Dendritic cell treated with granulocyte-macrophage colony-stimulating factor and Interleukin-4, amounts not matched to agents 40 ng/mL and 50 ng/mL, for 4 days (primary cell): ENCODE results near the gene RAPGEF6.
"Not testable (repeated sequence)": the region's sequence is repeated elsewhere in the genome, so short reads cannot be mapped to it uniquely, and the experiment has no call there.

Experiments used
- H3K27ac Mint-ChIP-seq: one replicate; pipeline ENCODE4 v1.8.0; 2022; ENCODE audit warnings: mild to moderate bottlenecking, mixed read lengths
- H3K27me3 Mint-ChIP-seq: one replicate; pipeline ENCODE4 v1.8.0; 2022; ENCODE audit warnings: mild to moderate bottlenecking, mixed read lengths
- H3K36me3 Mint-ChIP-seq: one replicate; pipeline ENCODE4 v1.8.0; 2022; ENCODE audit warnings: low read depth, mixed read lengths
- H3K4me1 Mint-ChIP-seq: one replicate; pipeline ENCODE4 v1.8.0; 2022; ENCODE audit warnings: low read depth, mixed read lengths
- H3K4me3 Mint-ChIP-seq: one replicate; pipeline ENCODE4 v1.8.0; 2022; ENCODE audit warnings: mild to moderate bottlenecking, moderate library complexity, mixed read lengths
- H3K9me3 Mint-ChIP-seq: one replicate; pipeline ENCODE4 v1.8.0; 2022; ENCODE audit warnings: mixed read lengths
- intact Hi-C: fragments of 100-400 bp; cut with micrococcal nuclease; formaldehyde crosslinking; loops from one replicate; pipeline ENCODE4 v1.15.0; 2022

The RAPGEF6 gene

GRCh38 chr5:131423056-131423455 is 212.0 kb downstream of the RAPGEF6 start:
- no peak overlapping the region for H3K4me3 Mint-ChIP-seq
- no peaks in the 10 kb centered on the region for H3K27me3 Mint-ChIP-seq
- H3K27ac Mint-ChIP-seq: no peak overlapping the region
- no peaks in the 10 kb centered on the region for H3K9me3 Mint-ChIP-seq
- intact Hi-C loops: loop anchor here (2.0 kb wide), 1 partner anchor 586 kb away; no protein-coding TSS in a partner anchor
- H3K4me1 Mint-ChIP-seq: no peaks in the 10 kb centered on the region
- H3K36me3 Mint-ChIP-seq: peaks cover 65% of the 10 kb centered on the region

- Mint-ChIP-seq H3K27ac (no peak overlapping the region), H3K4me3 (no peak overlapping the region), H3K9me3 (no peaks in the 10 kb centered on the region), H3K27me3 (no peaks in the 10 kb centered on the region), H3K4me1 (peaks cover 6% of the 10 kb centered on the region), H3K36me3 (peaks cover 53% of the 10 kb centered on the region)
- intact Hi-C loops: loop anchor here (5.0 kb wide), 1 partner anchor 1313 kb away; no protein-coding TSS in a partner anchor
These were observed 215.2 kb downstream of the RAPGEF6 start for GRCh38 chr5:131419877-131420276.

GRCh38 chr5:131418846-131419245 is 216.2 kb downstream of the RAPGEF6 start:
- peaks cover 12% of the 10 kb centered on the region for H3K4me1 Mint-ChIP-seq
- no peaks in the 10 kb centered on the region for H3K9me3 Mint-ChIP-seq
- H3K27ac Mint-ChIP-seq: no peak overlapping the region
- intact Hi-C loops: loop anchor here (5.0 kb wide), 1 partner anchor 1312 kb away; no protein-coding TSS in a partner anchor
- peaks cover 60% of the 10 kb centered on the region for H3K36me3 Mint-ChIP-seq
- H3K4me3 Mint-ChIP-seq: no peak overlapping the region
- no peaks in the 10 kb centered on the region for H3K27me3 Mint-ChIP-seq

GRCh38 chr5:131417240-131417869 is 217.7 kb downstream of the RAPGEF6 start:
- H3K4me1 Mint-ChIP-seq: peaks cover 13% of the 10 kb centered on the region
- H3K9me3 Mint-ChIP-seq: no peaks in the 10 kb centered on the region
- H3K27ac Mint-ChIP-seq: no peak overlapping the region
- intact Hi-C loops: loop anchor here (2.0 to 5.0 kb wide), 2 partner anchors 253 to 1310 kb away; partner anchors contain the start of gene HINT1
- H3K27me3 Mint-ChIP-seq: no peaks in the 10 kb centered on the region
- peaks cover 57% of the 10 kb centered on the region for H3K36me3 Mint-ChIP-seq
- H3K4me3 Mint-ChIP-seq: no peak overlapping the region

GRCh38 chr5:131416729-131417128 is 218.3 kb downstream of the RAPGEF6 start:
- no peak overlapping the region for H3K4me3 Mint-ChIP-seq
- peaks cover 13% of the 10 kb centered on the region for H3K4me1 Mint-ChIP-seq
- H3K36me3 Mint-ChIP-seq: peaks cover 56% of the 10 kb centered on the region
- intact Hi-C loops: loop anchor here (2.0 to 5.0 kb wide), 2 partner anchors 252 to 1309 kb away; partner anchors contain the start of gene HINT1
- no peak overlapping the region for H3K27ac Mint-ChIP-seq
- H3K9me3 Mint-ChIP-seq: no peaks in the 10 kb centered on the region
- H3K27me3 Mint-ChIP-seq: no peaks in the 10 kb centered on the region

- intact Hi-C loops: no loop called here
- Mint-ChIP-seq H3K27ac (no peak overlapping the region), H3K4me1 (peaks cover 13% of the 10 kb centered on the region), H3K9me3 (no peaks in the 10 kb centered on the region), H3K27me3 (no peaks in the 10 kb centered on the region), H3K4me3 (no peak overlapping the region), H3K36me3 (peaks cover 54% of the 10 kb centered on the region)
These were observed 221.1 kb downstream of the RAPGEF6 start for GRCh38 chr5:131413605-131414559.

GRCh38 chr5:131406975-131407638 is 227.9 kb downstream of the RAPGEF6 start:
- H3K27me3 Mint-ChIP-seq: no peaks in the 10 kb centered on the region
- no peak overlapping the region for H3K27ac Mint-ChIP-seq
- H3K4me1 Mint-ChIP-seq: no peaks in the 10 kb centered on the region

GRCh38 chr5:131406076-131406475 is 229.0 kb downstream of the RAPGEF6 start:
- H3K9me3 Mint-ChIP-seq: peaks cover 17% of the 10 kb centered on the region
- H3K4me3 Mint-ChIP-seq: no peak overlapping the region
- H3K27me3 Mint-ChIP-seq: no peaks in the 10 kb centered on the region
- H3K4me1 Mint-ChIP-seq: no peaks in the 10 kb centered on the region
- H3K36me3 Mint-ChIP-seq: peaks cover 78% of the 10 kb centered on the region
- H3K27ac Mint-ChIP-seq: no peak overlapping the region
- intact Hi-C loops: no loop called here

More at GRCh38 chr5:131406975-131407638, 227.9 kb downstream of the RAPGEF6 start:
- H3K36me3 Mint-ChIP-seq: peaks cover 77% of the 10 kb centered on the region
- peaks cover 10% of the 10 kb centered on the region for H3K9me3 Mint-ChIP-seq
- H3K4me3 Mint-ChIP-seq: no peak overlapping the region
- intact Hi-C loops: no loop called here

- Mint-ChIP-seq H3K27ac (no peak overlapping the region), H3K4me1 (no peaks in the 10 kb centered on the region), H3K36me3 (peaks cover 78% of the 10 kb centered on the region), H3K4me3 (no peak overlapping the region), H3K27me3 (no peaks in the 10 kb centered on the region), H3K9me3 (peaks cover 21% of the 10 kb centered on the region)
- intact Hi-C loops: no loop called here
These were observed 229.4 kb downstream of the RAPGEF6 start for GRCh38 chr5:131405674-131406073.

GRCh38 chr5:131400585-131400984 is 234.4 kb downstream of the RAPGEF6 start:
- intact Hi-C loops: no loop called here
- Mint-ChIP-seq H3K4me1 (no peaks in the 10 kb centered on the region), H3K36me3 (peaks cover 75% of the 10 kb centered on the region), H3K9me3 (peaks cover 38% of the 10 kb centered on the region), H3K4me3 (no peak overlapping the region), H3K27ac (no peak overlapping the region), H3K27me3 (no peaks in the 10 kb centered on the region)

- peaks cover 38% of the 10 kb centered on the region for H3K9me3 Mint-ChIP-seq
- H3K4me1 Mint-ChIP-seq, H3K27ac Mint-ChIP-seq, H3K4me3 Mint-ChIP-seq, intact Hi-C loops, H3K27me3 Mint-ChIP-seq: not testable (repeated sequence)
- peaks cover 80% of the 10 kb centered on the region for H3K36me3 Mint-ChIP-seq
These were observed 236.0 kb downstream of the RAPGEF6 start for GRCh38 chr5:131399007-131399406.

GRCh38 chr5:131396630-131397273 is 238.3 kb downstream of the RAPGEF6 start:
- Mint-ChIP-seq H3K27ac (no peak overlapping the region), H3K9me3 (peaks cover 24% of the 10 kb centered on the region), H3K4me1 (no peaks in the 10 kb centered on the region), H3K36me3 (peaks cover 88% of the 10 kb centered on the region), H3K27me3 (no peaks in the 10 kb centered on the region), H3K4me3 (no peak overlapping the region)
- intact Hi-C loops: no loop called here

GRCh38 chr5:131396015-131396414 is 239.0 kb downstream of the RAPGEF6 start:
- Mint-ChIP-seq H3K36me3 (peaks cover 91% of the 10 kb centered on the region), H3K4me3 (no peak overlapping the region), H3K27ac (no peak overlapping the region), H3K4me1 (no peaks in the 10 kb centered on the region), H3K27me3 (no peaks in the 10 kb centered on the region), H3K9me3 (peaks cover 20% of the 10 kb centered on the region)
- intact Hi-C loops: no loop called here
